ENCODE measurements around the gene AASDH.

The AASDH gene

DNA sequence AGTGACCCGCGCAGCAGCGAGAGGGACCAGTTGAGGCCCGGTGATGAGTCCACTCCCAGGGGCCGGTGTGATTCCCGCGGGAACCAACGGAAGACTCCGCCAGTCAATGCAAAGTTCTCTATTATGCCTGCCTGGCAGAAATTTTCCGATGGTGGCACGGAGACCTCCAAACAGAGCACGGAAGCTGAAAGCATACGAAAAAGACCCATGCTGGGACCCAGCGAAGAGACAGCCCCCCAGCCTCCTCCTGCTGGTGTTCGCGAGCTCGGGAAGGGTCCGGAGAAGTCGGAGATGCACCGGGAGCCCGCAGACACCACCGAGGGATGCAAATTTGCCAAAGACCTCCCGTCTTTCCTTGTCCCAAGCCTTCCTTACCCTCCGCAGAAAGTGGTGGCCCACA, 71.7 kb downstream of the AASDH start:
- DNase-seq: no peak

DNA sequence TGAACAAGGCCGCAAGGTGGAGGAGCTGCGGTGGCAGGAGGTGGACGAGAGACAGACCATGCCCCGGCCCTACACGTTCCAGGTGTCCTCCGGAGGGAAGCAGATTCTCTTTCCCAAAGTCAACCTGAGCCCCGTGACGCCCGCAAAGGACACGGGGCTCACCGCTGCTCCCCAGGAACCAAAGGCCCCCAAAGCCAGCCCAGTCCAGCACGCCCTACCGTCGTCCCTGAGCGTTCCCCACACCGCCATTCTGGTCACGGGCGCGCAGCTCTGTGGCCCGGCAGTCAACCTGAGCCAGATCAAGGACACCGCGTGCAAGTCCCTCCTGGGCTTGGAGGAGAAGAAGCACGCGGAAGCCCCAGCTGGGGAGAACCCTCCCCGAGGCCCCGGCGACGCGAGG, 72.2 kb downstream of the AASDH start:
- DNase-seq: no peak

DNA sequence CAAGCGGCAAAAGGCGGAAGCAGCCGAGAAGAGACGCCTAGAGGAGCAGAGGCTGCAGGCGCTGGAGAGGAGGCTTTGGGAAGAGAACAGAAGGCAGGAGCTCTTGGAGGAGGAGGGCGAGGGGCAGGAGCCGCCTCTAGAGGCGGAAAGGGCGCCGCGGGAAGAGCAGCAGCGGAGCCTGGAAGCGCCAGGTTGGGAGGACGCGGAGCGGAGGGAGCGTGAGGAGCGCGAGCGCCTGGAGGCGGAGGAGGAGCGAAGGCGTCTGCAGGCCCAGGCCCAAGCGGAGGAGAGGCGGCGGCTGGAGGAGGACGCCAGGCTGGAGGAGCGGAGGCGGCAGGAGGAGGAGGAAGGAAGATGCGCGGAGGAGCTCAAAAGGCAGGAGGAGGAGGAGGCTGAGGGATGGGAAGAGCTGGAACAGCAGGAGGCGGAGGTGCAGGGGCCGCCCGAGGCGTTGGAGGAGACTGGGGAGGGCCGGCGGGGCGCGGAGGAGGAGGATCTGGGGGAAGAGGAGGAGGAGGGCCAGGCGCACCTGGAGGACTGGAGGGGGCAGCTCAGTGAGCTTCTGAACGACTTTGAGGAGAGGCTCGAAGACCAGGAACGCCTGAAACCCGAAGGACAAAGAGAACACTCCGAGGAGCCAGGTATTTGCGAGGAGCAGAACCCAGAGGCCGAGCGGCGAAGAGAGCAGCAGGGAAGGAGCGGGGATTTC, 72.9 kb downstream of the AASDH start:
- DNase-seq: no peak

GRCh38 chr4:56313132-56313531, 74.2 kb downstream of the AASDH start:
- no peak for DNase-seq

GRCh38 chr4:56311299-56311975, 75.9 kb downstream of the AASDH start:
- DNase-seq: no peak

GRCh38 chr4:56310401-56311125, 76.7 kb downstream of the AASDH start:
- DNase-seq: no peak

DNA sequence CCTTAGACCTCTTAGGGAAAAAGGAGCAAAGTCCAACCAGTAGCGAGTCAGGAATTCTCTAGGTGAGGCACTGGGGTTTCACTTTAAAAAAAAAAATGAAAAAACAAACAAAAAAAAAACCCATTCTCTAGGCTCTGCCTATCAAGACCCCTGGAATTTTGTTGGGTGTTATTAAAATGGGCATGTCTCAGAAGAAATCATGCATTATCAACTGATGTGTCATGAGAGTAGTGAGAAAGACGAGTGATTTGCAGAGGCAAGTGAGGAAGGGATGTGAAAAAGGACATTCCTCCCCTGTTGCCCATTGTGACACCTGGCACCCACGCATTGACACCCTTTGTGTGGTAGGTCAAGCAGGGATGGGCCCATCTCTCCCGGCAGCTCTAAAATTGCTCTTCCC, 78.9 kb downstream of the AASDH start:
- no peak for DNase-seq

- DNase-seq: no peak
Observed at GRCh38 chr4:56307423-56307822, 79.9 kb downstream of the AASDH start.

DNA sequence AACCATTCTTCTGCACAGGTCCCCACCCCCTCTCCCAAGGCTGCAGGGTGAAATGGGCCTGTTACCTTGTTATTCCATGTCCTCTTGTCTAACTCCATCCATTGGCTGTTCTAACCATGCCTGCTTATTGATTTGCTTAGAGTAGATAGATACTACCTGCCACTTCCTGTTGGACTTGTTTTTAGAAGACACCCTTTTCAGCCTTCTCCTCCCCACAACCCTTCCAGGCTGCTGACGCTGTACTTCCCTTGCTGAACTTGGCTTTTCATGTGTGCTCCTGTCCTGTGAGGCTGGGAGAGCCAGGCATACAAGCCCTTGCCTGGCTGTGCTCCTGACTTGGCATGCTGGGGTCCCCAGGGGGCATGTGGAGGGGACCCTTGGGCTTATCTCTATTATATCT, 81.9 kb downstream of the AASDH start:
- no peak for DNase-seq

- DNase-seq: no peak
Observed at GRCh38 chr4:56303921-56304320, 83.4 kb downstream of the AASDH start.

DNA sequence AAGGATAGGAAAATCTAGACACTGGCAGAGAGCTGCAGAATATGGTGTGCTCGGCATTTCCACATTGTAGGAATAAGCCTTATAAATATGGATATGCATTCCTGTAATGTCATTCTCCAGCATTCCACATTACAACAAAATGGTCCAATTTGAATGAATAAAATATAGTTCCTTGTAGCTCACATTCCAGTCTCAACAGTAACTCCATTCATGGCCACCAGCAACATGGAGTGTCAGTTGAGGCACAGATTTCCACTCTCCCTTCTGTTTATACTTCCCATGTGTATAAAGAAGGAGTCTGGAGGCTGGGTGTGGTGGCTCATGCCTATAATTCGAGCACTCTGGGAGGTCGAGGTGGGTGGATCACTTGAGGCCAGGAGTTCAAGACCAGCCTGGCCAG, 84.5 kb downstream of the AASDH start:
- no peak for DNase-seq

DNA sequence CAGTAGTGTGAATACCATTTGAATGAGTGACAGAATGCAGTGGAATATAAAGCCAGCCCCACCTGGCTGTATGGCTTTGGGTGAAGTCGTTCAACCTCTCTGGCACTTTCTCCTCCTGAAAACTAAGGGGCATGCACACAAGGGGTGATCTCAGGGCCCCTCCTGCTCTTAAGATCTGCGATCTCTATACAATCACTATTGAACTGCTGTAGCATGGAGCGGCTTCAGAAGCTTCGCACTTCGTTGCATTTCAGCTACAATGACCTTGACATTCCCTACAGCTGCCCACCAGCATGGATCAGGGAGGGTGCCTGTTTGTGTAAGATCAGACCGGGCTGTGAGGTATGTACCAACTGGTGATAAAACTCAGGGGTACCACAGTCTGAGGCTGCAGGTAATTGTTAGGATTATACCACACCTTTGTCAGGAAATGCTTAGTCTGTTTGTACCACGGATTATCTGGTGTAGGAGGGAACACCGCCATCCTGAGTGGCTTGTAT, 85.2 kb downstream of the AASDH start:
- no peak for DNase-seq

- peak; percentile 74 for DNase-seq
Observed at GRCh38 chr4:56301181-56301996, 85.9 kb downstream of the AASDH start.

GRCh38 chr4:56298236-56298635, 89.1 kb downstream of the AASDH start:
- DNase-seq: no peak

DNA sequence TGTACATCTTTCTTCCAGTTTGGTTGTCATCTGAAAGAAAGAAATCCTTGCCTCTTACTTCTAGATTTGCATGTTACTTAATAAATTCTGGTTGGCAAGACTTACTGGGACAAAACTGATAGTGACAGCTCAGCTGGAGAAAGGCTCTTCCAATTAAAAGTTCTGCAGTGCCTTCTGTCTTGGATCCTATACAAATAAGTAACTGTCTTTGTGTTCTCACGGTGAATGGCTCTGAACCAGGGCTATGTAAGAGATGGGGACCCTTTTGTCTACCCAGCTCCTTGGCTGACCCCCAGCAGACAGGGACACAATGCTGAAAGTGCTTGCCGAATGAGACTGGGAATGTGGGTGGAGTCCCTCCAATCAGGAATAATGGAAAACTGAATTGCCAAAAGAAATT, 89.5 kb downstream of the AASDH start:
- no peak for DNase-seq

- DNase-seq: no peak
Observed at GRCh38 chr4:56296526-56296925, 90.8 kb downstream of the AASDH start.

DNA sequence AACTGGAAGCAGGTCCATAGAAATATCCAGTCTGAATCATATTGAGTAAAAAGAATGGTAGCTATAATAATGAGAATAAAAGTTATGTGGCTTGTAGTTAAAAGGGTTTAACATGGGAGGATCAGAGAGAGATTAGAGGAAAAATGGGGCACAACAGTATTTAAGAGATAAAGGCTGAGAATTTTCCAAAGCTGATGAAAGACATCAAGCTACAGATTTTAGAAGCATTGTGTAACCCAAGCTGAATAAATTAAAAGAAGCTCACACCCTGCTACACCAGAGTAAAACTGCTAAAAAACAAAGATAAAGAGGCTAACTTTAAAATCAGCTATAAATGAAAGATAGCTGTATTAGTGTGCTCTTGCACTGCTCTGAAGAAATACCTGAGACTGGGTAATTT, 94.2 kb downstream of the AASDH start:
- DNase-seq: no peak

- no peak for DNase-seq
Observed at GRCh38 chr4:56289934-56290333, 97.4 kb downstream of the AASDH start.

DNA sequence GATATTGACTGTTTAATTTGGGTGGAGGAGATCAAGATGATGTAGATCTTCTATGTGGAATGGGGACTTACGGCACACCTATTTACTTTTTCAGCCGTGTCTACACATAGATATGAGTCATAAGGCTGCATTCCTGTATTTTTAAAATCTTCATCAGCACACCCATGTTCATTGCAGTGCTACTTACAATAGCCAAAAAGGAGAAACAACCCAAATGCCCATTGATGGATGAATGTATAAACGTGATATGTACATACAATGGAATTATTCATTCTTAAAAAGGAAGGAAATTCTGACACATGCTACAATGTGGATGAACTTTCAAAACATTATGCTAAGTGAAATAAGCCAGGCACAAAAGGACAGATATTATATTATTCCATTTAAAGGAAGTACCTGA, 98.6 kb downstream of the AASDH start:
- no peak for DNase-seq

All from activated CD4-positive, alpha-beta T cell treated with anti-CD3 and anti-CD28 coated beads, Interleukin-2, amount 50 U/mL, for 16 hours (primary cell).